Cardiac muscle cell (in vitro differentiated cells and primary cell): ENCODE measurements around the gene MTMR6. TPM values are rescaled to one million over a fixed set of nuclear protein-coding genes. Genes with fewer than 3 reads are reported as not detected.

ENCODE experiments used
- DNase-seq, 2 donors: peaks; one replicate each; pipeline versions ENCODE4 v3.0.0 to v3.0.0-alpha.2; 2010 to 2017; ENCODE audit warnings: low read depth in 1 of 2, low spot score in 1 of 2
- H3K27ac ChIP-seq: fragments of 200-600 bp; sonication (generic); 2 replicates; pipeline ENCODE4 v1.5.1; 2016
- H3K27me3 ChIP-seq: fragments of 200-600 bp; sonication (generic); 2 replicates; pipeline ENCODE4 v1.6.0; 2016; ENCODE audit warnings: control low read depth
- H3K36me3 ChIP-seq: fragments of 200-600 bp; sonication (generic); 2 replicates; pipeline ENCODE4 v1.5.1; 2016; ENCODE audit warnings: control low read depth
- H3K4me1 ChIP-seq: fragments of 200-600 bp; sonication (generic); 2 replicates; pipeline ENCODE4 v1.8.1; 2017; ENCODE audit warnings: low read depth, mild to moderate bottlenecking, mixed run types
- H3K4me3 ChIP-seq: fragments of 200-600 bp; sonication (generic); 2 replicates; pipeline ENCODE4 v1.5.1; 2016; ENCODE audit warnings: mild to moderate bottlenecking
- H3K9me3 ChIP-seq: fragments of 200-600 bp; sonication (generic); 2 replicates; pipeline ENCODE4 v1.5.1; 2017; ENCODE audit warnings: low read depth, mild to moderate bottlenecking, control low read depth
- polyA plus RNA-seq: library from polyadenylated mRNA; unstranded; fragments of >200 nt; fragmentation: Nextera tagmentation; extraction: Ambion mirVana; gene quantifications from 2 replicates; pipeline ENCODE4 v1.2.1, GENCODE V29; 2016
- total RNA-seq: library from RNA; depleted of rRNA; stranded (reverse); fragments of >200 nt; gene quantifications from 2 replicates; pipeline ENCODE4 v1.2.3, GENCODE V29; 2016
- TF ChIP-seq, protein P1 (sequence below): IDR thresholded peaks from 2 replicates; pipeline ENCODE4 v1.5.1; 2012; ENCODE audit warnings: low read depth, mild to moderate bottlenecking, low read length

MTMR6 gene
- total and polyA plus RNA-seq, 2 experiments from 2014 or later, result 7.8 to 12.0 TPM

DNA sequence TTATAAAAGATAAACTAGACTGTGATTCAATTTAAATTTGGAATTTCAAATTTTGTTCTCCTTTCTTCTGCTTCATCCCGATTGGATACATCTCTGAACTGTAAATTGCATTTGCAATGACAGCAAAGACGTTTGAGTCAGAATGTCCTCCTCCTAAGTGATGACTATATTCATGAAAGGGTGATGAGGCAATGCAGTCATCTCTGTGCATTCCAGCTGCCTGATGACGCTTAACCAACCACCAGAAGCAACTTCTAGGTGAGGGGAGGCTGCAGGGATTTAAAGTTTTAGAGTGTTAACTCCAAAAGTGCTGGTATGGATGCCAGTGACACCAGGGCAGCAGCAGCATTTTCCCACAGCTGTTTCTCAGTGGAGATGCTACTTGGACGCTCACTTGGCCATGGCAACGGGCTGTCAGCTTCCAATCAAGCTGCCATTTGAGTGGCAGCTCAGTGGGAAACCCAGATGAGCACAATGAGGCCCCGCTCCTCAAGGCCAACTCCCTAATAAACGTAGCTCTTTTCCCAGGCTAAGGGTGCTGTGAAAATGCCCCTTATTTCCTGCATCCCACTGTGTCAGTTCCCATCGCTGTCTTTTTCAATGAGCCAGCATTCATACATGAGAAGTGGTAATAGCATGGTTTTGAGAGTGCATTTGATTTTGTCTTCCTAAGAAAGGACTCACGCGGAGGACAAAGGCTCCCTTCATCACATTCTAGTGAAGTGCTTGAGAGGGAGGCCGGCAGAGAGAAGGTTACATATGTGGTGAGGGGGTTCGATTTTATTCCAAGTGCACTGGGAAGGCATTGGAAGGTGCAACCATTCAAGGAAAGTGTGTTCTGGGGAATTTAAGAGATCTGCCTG is 70.0 kb downstream of the MTMR6 start:
- Histone ChIP-seq H3K27me3 (no peaks in the 10 kb centered on the region), H3K27ac (no peak overlapping the region), H3K36me3 (no peaks in the 10 kb centered on the region), H3K4me3 (no peak overlapping the region), H3K9me3 (no peaks in the 10 kb centered on the region), H3K4me1 (no peaks in the 10 kb centered on the region)
- TF ChIP-seq, protein P1, sequence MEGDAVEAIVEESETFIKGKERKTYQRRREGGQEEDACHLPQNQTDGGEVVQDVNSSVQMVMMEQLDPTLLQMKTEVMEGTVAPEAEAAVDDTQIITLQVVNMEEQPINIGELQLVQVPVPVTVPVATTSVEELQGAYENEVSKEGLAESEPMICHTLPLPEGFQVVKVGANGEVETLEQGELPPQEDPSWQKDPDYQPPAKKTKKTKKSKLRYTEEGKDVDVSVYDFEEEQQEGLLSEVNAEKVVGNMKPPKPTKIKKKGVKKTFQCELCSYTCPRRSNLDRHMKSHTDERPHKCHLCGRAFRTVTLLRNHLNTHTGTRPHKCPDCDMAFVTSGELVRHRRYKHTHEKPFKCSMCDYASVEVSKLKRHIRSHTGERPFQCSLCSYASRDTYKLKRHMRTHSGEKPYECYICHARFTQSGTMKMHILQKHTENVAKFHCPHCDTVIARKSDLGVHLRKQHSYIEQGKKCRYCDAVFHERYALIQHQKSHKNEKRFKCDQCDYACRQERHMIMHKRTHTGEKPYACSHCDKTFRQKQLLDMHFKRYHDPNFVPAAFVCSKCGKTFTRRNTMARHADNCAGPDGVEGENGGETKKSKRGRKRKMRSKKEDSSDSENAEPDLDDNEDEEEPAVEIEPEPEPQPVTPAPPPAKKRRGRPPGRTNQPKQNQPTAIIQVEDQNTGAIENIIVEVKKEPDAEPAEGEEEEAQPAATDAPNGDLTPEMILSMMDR, result no peak
- peak in 1 of 2 donors; percentile 39 for DNase-seq

DNA sequence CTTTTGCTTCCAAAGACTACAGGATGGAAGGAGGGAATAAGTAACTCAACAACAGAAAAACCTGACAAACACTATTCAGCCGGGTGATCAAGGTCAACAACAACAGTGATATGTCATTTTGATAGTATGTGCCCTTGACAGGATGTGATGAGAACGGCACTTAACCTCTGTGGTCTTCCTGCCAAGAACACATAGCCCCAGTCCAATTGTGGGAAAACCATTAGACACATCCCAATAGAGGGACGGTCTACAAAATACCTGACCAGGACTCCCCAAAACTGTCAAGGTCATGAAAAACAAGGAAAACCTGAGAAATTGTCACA is 72.1 kb downstream of the MTMR6 start:
- no peak overlapping the region for H3K27ac ChIP-seq
- no peaks in the 10 kb centered on the region for H3K36me3 ChIP-seq
- no peaks in the 10 kb centered on the region for H3K27me3 ChIP-seq
- no peak overlapping the region for H3K4me3 ChIP-seq
- no peaks in the 10 kb centered on the region for H3K9me3 ChIP-seq
- no peaks in the 10 kb centered on the region for H3K4me1 ChIP-seq
- TF ChIP-seq, protein P1, result no peak
- no peak for DNase-seq

DNA sequence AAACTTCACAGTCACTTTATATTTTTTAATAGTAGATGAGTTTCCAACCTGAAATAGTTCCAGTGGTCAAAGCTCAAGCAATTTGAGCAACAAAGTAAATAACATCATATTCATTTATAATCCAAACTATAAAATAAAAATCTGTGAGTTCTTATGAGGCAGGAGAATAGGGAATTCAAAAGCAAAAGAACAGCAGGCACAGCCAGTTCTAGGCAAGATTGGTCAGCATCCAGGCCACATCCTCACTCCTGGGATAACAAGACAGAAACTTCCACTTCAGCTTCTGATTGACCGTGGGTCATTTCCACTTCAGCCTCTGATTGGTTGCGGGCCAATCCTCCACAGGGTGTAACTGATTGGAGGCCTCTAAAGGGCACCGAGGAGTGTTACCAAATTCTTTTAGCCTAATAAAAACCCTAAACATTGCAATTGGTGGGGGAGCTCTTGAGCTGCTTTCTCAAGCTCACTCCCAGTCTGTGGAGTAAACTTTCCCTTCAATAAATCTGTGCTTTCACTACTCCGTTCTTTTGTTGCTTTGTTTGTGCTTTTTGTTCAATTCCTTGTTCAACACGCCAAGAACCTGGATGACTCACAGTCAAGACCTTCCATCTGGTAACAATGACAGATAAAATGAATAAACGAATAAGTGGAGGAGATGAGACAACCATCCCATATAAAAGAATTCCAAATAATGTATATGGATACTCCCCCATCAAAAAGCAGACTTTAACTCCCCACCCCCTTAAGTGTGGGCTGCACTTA is 72.6 kb downstream of the MTMR6 start:
- TF ChIP-seq, protein P1, result peak; percentile 11
- no peak overlapping the region for H3K27ac ChIP-seq
- H3K36me3 ChIP-seq, result no peaks in the 10 kb centered on the region
- peak in 1 of 2 donors; percentile 40 for DNase-seq
- no peaks in the 10 kb centered on the region for H3K4me1 ChIP-seq
- H3K4me3 ChIP-seq, result no peak overlapping the region
- no peaks in the 10 kb centered on the region for H3K9me3 ChIP-seq
- no peaks in the 10 kb centered on the region for H3K27me3 ChIP-seq

DNA sequence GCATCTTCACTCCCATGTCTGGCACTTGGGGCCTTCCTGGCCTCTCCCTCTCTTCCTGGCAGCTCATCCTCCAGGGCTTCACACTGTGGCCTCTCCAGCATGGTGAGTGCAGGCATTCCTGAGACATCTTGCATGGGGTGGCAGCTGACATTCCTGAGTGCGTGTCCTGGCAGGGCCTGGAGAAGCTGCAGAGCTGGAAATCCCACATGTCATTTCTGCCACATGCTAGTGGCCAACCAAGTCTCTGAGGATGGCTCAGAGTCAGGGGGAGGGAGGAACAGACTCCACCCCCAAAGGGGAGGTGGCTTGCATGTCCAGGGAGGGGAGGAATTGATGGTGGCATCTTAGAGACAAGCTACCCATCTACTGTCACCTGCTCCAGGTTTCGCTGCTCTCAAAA is 73.6 kb downstream of the MTMR6 start:
- no peak overlapping the region for H3K27ac ChIP-seq
- no peaks in the 10 kb centered on the region for H3K36me3 ChIP-seq
- no peaks in the 10 kb centered on the region for H3K27me3 ChIP-seq
- no peak for DNase-seq
- TF ChIP-seq, protein P1, result no peak
- no peaks in the 10 kb centered on the region for H3K9me3 ChIP-seq
- H3K4me1 ChIP-seq, result no peaks in the 10 kb centered on the region
- H3K4me3 ChIP-seq, result no peak overlapping the region

DNA sequence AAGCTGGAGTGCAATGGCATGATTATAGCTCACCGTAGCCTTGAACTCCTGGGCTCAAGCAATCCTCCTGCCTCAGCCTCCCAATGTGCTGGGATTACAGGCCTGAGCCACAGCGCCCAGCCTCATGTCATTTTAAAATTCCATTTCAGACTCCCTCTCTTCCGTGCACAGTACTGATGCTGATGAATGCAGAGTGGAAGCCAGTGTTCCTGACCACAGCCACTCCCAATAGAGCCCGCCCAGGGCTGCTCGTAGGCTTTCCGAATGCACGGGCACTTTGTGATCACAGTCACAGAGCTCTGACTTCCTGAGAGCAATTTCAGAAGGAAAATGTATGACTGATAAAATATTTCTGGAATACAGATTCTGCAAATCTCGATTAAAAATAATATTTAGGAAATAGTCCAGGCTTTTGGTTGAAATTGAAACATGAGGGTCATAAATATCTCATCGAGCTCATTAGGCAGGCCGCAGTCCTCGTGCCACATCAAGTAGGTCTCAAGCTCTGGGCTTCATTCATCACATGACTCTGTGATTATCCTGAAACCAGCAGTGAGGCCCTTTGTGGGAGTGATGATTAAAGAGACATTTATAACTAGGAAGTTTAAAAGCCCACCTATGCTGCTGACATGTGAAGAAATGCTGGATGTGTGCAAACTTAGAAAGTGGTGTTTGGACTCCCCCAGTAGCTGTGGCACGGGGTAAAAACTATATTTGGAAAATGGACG is 76.3 kb downstream of the MTMR6 start:
- Histone ChIP-seq H3K9me3 (no peaks in the 10 kb centered on the region), H3K27ac (no peak overlapping the region), H3K4me3 (no peak overlapping the region), H3K36me3 (no peaks in the 10 kb centered on the region), H3K4me1 (no peaks in the 10 kb centered on the region), H3K27me3 (no peaks in the 10 kb centered on the region)
- TF ChIP-seq, protein P1, result no peak
- DNase-seq, result no peak
